ENCODE measurements around the gene GNAT2.

The GNAT2 gene

DNA sequence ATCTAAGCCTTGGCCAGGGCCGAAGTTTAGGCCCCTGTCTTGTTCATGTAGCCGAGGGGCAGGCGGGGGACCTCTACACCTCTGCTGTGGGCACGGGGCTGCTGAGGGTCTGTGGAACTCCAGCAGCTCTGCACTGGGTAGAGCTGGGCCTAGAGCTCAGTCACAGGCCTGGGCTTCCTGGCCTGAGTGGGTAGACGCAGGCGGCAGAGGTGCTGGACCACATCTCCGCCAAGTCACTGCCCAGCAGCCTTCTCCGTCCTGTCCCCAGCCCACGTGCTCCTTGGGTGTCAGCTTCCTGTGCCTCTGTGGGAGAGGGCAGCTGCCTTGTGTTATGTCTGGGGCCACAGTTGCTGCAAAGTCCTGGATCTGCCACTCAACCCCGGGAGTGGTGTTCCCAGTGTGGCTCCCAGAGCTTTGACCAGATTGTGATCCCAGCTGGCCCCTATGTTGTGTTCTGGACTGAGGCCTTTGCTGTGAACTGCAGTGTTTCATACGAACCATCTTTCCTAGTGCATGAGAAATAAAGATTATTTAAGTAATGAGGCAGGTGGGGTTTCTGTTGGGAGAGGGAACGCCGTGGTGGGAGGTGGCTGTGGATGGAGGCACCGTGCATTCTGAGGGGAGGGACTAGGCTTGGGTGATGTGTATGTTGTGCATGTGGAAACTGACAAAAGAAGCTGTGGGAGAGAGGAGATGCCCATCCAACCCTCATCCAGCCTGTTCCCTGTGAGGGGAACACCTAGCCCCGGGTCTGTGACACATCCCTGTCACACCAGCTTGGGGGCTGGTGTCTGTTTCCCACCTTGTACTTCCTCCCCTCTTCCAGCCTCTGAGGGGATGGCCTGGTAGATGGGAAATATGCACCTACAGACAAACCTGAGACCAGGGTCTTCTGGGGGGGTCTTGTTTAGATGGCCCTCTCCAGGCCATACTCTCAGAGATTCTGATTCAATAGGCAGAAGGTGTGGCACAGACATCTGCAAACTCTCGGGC is 12.4 kb upstream of the GNAT2 start:
- H3K27ac ChIP-seq (ENCODE audit: low read depth, low read length, poor library complexity, severe bottlenecking) = no peak overlapping the region
- no peak overlapping the region for H3K4me3 ChIP-seq (ENCODE audit: low read depth, low read length, poor library complexity, severe bottlenecking)
- H3K79me2 ChIP-seq (ENCODE audit: insufficient read depth, low read length) = no peaks in the 10 kb centered on the region
- H3K9me3 ChIP-seq (ENCODE audit: low read length) = no peaks in the 10 kb centered on the region
- H3K9ac ChIP-seq (ENCODE audit: low read length) = no peak overlapping the region
- H3F3A ChIP-seq (ENCODE audit: insufficient read depth, low read length) = no peaks in the 10 kb centered on the region
- no peak overlapping the region for H2AFZ ChIP-seq (ENCODE audit: low read length)
- no peaks in the 10 kb centered on the region for H3K27me3 ChIP-seq (ENCODE audit: insufficient read depth, low read length)
- no peaks in the 10 kb centered on the region for H4K20me1 ChIP-seq (ENCODE audit: insufficient read depth, low read length)
- H3K9me2 ChIP-seq (ENCODE audit: low read depth, low read length) = no peaks in the 10 kb centered on the region
- H3K36me3 ChIP-seq (ENCODE audit: insufficient read depth, low read length) = peaks cover 52% of the 10 kb centered on the region
- no peak overlapping the region for H3K4me2 ChIP-seq (ENCODE audit: low read length)
- no peaks in the 10 kb centered on the region for H3K4me1 ChIP-seq (ENCODE audit: insufficient read depth, low read length, severe bottlenecking)
- TF ChIP-seq EZH2 (IDR thresholded peaks at IDR 0.05; ENCODE audit: borderline replicate concordance, low read length) = no peak
- no peak for TF ChIP-seq CTCF (IDR thresholded peaks at IDR 0.05; ENCODE audit: low read length)

GRCh38 chr1:109630898-109631512 is 11.6 kb upstream of the GNAT2 start:
- H2AFZ ChIP-seq (ENCODE audit: low read length) = no peak overlapping the region
- no peak for TF ChIP-seq EZH2 (IDR thresholded peaks at IDR 0.05; ENCODE audit: borderline replicate concordance, low read length)
- no peak for TF ChIP-seq CTCF (IDR thresholded peaks at IDR 0.05; ENCODE audit: low read length)
- H4K20me1 ChIP-seq (ENCODE audit: insufficient read depth, low read length) = no peaks in the 10 kb centered on the region

GRCh38 chr1:109630081-109630897 is 10.9 kb upstream of the GNAT2 start:
- H2AFZ ChIP-seq (ENCODE audit: low read length) = no peak overlapping the region
- no peaks in the 10 kb centered on the region for H3K27me3 ChIP-seq (ENCODE audit: insufficient read depth, low read length)
- H3K4me2 ChIP-seq (ENCODE audit: low read length) = no peak overlapping the region
- no peaks in the 10 kb centered on the region for H4K20me1 ChIP-seq (ENCODE audit: insufficient read depth, low read length)
- H3K9me3 ChIP-seq (ENCODE audit: low read length) = no peaks in the 10 kb centered on the region
- no peaks in the 10 kb centered on the region for H3K9me2 ChIP-seq (ENCODE audit: low read depth, low read length)
- no peaks in the 10 kb centered on the region for H3F3A ChIP-seq (ENCODE audit: insufficient read depth, low read length)
- no peak for TF ChIP-seq EZH2 (IDR thresholded peaks at IDR 0.05; ENCODE audit: borderline replicate concordance, low read length)
- no peak for TF ChIP-seq CTCF (IDR thresholded peaks at IDR 0.05; ENCODE audit: low read length)
- no peak overlapping the region for H3K4me3 ChIP-seq (ENCODE audit: low read depth, low read length, poor library complexity, severe bottlenecking)
- peaks cover 2% of the 10 kb centered on the region for H3K4me1 ChIP-seq (ENCODE audit: insufficient read depth, low read length, severe bottlenecking)
- no peak overlapping the region for H3K9ac ChIP-seq (ENCODE audit: low read length)
- no peak overlapping the region for H3K27ac ChIP-seq (ENCODE audit: low read depth, low read length, poor library complexity, severe bottlenecking)
- no peaks in the 10 kb centered on the region for H3K79me2 ChIP-seq (ENCODE audit: insufficient read depth, low read length)
- H3K36me3 ChIP-seq (ENCODE audit: insufficient read depth, low read length) = peaks cover 52% of the 10 kb centered on the region

More at GRCh38 chr1:109630898-109631512, 11.6 kb upstream of the GNAT2 start:
- no peak overlapping the region for H3K9ac ChIP-seq (ENCODE audit: low read length)
- no peaks in the 10 kb centered on the region for H3F3A ChIP-seq (ENCODE audit: insufficient read depth, low read length)
- H3K4me1 ChIP-seq (ENCODE audit: insufficient read depth, low read length, severe bottlenecking) = no peaks in the 10 kb centered on the region
- no peak overlapping the region for H3K27ac ChIP-seq (ENCODE audit: low read depth, low read length, poor library complexity, severe bottlenecking)
- peaks cover 52% of the 10 kb centered on the region for H3K36me3 ChIP-seq (ENCODE audit: insufficient read depth, low read length)
- no peaks in the 10 kb centered on the region for H3K79me2 ChIP-seq (ENCODE audit: insufficient read depth, low read length)
- no peak overlapping the region for H3K4me3 ChIP-seq (ENCODE audit: low read depth, low read length, poor library complexity, severe bottlenecking)
- no peaks in the 10 kb centered on the region for H3K9me3 ChIP-seq (ENCODE audit: low read length)
- no peaks in the 10 kb centered on the region for H3K27me3 ChIP-seq (ENCODE audit: insufficient read depth, low read length)
- no peaks in the 10 kb centered on the region for H3K9me2 ChIP-seq (ENCODE audit: low read depth, low read length)
- H3K4me2 ChIP-seq (ENCODE audit: low read length) = no peak overlapping the region
